GM19452 (cell line): Measurements from ENCODE around the gene KCTD7.
A peak's percentile ranks its signal among the peaks of the same experiment; 100 is the strongest.
"Not testable (repeated sequence)": the region's sequence is repeated elsewhere in the genome, so short reads cannot be mapped to it uniquely, and the experiment has no call there.

ENCODE experiments used
- ATAC-seq: cut with Tn5 transposase; IDR thresholded peaks from one replicate; pipeline ENCODE4 v1.9.1; 2021; ENCODE audit not compliant: unreplicated experiment

KCTD7 gene

DNA sequence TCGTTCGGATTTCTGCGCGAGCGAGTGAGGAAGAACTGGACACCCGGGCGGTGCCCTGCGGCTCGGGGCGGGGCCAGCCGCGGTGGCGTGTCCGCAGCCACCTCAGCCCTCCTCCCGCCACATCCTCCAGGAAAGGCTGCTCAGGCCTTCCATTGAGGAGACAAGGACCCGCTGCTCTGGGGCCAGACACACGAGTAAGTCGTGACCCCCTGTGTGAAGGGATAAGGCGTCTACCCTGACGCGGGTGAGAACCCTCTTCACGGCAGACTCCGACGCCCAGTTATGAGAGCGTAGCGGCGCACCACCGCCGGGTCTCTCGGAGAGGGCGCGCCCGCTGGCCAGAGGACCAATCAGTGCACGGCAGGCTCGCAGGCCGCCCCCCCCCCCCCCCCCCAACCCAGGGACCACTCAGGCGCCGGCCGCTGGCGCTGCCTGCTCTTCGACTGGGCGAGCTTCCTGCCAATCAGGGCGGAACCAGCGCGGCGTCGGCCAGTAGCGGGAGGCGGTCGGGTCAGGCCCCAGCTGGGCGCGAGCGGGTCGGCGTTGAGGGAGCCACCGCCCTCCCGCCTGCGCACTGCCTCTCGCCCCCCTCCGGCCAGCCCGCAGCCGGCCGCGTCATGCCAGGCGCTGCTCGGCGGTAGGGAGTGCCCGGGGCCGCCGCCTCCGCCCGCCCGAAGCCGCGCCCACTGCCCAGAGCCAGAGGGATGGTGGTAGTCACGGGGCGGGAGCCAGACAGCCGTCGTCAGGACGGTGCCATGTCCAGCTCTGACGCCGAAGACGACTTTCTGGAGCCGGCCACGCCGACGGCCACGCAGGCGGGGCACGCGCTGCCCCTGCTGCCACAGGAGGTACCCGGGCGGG, at the start of gene KCTD7:
TSS of gene KCTD7 (plus strand) at position 521 of the 861 bp plus-strand sequence. CDS start at position 705, 184 bp downstream.
- ATAC-seq, result peak; percentile 88

DNA sequence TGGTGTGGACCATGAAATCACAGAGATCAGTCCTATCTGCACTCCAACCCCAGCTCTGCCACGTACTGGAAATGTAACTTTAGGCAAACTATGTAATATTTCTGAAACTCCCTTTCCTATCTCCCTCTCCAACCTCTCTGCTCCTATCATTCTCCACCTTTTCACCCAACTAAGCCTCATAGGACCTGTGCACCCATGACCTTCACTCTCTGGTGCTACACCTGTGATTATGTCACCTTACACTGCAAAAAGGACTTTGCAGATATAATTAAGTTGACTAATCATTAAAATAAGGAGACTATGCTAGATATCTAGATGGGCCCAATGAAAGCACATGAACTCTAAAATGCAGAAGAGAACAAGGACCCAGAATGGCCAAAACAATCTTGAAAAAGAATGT, 48.3 kb upstream of the KCTD7 start:
- not testable (repeated sequence) for ATAC-seq

DNA sequence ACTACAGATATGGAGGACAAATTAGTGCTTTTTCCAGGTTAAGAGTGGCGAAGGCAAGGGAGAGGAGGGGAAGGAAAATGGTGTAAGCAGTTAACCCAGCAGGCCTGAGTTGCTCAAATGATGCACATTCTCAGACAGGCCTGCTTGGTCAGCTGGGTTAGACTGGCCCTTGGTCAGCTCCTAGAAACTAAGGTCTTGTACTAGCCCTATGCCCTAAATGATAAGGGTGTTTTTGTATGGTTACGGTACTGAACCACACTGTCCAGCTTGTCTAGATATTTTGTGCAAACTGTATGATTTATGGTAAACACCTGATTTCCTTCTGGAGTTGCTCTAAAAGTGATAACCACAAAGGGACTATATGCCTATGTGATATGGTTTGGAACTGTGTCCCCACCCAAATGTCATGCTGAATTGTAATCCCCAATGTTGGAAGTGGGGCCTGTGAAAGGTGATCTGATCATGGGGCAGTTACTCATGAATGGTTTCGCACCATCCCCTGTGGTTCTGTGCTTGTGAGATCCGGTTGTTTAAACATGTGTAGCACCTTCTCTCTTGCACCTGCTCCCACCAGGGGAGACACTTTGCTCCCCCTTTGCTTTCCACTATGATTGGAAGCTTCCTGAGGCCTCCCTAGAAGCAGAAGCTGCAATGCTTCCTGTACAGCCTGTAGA, 45.7 kb upstream of the KCTD7 start:
- not testable (repeated sequence) for ATAC-seq

DNA sequence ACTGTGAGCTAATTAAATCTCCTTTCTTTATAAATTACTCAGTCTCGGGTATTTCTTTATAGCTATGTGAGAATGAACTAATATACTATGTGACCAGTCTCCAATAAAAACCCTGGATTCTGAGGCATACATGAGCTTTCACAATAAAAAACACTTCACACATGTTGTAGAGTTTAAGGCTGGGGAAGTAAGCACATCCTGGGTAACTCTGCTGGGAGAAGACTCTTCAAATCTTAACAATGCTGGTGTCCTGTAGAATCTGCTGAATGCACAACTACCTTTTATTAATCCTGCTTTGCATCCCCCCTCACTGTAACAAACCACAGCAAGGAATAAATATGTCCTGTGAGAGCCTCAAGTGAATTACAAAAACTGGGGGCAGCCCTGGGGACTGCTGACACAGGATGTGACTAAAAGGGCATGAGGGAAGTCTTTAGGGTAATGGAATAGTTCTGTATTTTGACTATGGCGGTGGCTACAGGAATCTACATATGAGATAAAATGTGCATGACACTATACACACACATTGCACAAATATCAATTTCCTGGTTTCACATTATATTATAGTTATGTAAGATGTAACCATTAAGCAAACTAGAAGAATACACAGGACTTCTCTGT, 45.1 kb upstream of the KCTD7 start:
- no peak for ATAC-seq

DNA sequence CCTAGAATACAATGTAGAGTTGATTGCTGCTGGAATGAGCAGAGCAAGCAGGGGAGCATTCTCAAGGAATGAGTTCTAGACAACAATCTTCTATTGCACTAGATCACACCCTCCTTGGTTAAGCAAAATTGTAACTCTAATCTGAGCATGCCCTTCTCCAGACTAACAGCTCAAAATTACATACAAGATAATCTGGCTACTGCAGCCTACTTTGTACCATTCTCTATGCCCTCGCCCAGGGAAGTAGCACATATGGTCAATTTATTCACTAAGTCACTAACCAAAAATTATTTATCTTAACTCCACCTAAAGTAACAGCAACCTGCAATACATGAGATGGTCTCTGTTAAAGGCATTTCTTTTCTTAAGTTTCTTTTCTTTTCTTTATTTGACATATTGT, 42.5 kb upstream of the KCTD7 start:
- ATAC-seq, result no peak

DNA sequence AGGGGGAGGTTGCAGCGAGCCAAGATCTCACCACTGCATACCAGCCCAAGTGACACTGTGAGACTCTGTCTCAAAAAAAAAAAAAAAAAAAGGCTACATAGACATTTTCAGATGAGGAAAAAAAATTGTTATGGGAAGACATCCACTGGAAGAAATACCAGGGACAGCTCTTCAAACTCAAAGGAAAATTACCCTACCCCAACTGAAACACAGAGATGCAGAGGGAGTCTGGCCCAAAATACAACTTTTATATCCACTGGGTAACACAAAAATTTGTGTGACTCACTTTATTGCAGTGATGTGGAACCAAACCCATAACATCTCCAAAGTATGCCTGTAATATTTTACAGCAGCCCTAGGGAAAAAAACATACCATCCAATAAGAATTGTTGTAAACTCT, 40.5 kb upstream of the KCTD7 start:
- ATAC-seq, result not testable (repeated sequence)

DNA sequence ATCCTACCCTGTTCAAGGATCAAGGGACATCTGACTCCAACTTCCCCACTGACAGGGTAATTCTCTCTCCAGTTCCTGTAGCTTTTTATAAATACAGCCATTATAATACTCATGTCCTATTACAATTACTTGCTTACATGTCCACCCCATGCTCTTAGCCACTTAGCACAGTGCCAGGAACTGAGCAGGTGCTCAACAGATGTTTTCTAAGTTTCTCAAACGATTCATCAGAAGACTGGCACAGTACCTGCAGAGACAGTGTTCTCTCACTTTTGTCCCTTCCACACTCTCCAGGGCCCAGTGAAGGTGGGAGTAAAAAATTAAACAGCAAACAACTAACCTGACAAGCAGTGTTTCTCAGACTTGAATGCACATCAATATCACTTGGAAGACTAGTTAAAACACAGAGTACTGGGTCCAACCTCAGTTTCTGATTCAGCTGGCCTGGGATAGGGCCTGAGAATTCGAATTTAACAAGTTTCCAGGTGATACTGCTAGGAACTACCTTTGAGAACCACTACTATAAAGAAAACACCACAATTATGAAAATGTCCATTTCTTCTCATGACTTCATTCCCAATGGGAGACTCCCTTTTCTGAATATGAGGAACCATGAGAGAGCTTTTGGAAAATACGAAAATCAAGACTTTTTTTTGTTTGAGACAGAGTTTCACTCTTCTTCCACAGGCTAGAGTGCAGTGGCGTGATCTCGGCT, 39.7 kb upstream of the KCTD7 start:
- not testable (repeated sequence) for ATAC-seq

DNA sequence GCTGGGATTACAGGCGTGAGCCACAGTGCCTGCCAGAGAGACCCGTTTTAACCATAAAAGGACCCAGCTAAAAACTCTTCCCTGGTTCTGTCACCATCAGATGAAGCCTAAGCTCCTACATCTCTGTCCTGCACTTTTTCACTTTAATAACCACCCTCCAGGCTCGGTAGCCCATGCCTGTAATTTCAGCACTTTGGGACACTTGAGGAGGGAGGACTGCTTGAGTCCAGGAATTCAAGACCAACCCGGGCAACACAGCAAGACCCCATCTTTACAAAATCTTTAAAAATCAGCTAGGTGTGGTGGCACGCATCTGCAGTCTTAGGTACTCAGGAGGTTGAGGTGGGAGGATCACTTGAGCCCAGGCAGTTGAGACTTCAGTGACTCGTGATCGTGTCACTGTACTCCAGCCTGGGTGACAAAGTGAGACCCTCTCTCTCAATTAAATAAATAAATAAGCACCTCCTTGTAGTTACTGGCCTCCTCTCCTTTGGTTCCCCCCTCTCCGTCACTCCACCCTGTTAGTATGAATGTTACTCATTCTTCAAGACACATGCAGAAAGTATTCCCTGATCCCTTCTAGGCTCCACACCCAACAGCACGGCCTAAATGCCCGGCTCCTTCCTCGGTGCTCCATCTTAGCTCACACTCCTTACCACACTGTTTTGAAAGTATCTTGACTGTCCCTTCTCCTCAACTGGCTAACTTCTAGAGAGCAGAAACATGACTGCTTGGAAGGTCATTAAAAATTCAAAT, 38.2 kb upstream of the KCTD7 start:
- ATAC-seq, result not testable (repeated sequence)

DNA sequence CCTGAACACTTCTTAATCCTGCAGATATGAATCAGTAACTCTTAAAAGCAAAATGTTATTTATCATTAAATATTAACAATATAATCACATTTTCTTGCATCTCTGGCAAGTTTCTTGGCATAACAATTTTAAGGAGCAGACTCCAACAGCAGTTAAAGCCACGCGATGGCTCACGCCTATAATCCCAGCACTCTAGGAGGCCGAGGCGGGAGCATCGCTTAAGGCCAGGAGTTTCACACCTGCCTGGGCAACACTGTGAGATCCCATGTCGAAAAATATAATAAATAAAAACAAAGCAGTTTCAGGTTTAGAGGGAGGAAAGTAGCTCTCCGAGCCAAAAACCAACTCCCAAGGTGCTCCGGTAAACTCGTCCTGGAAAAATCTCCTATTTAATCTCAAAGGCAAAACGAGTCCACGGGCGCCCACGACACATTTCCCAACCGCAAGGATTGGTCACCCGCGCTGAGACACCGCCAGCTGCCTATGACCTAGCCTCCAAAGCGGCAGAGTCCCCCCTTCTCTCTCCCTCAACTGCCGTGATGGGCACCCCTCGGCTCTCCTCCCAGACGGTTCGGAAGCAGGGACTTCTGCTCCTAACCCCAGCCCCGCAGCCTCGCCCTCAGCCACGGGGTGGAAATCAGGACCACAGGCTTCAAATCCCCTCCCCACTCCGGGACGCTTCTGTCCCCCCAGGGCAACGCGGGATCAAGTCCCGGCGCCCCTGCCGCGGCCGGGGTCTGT, 37.5 kb upstream of the KCTD7 start:
- peak; percentile 4 for ATAC-seq

DNA sequence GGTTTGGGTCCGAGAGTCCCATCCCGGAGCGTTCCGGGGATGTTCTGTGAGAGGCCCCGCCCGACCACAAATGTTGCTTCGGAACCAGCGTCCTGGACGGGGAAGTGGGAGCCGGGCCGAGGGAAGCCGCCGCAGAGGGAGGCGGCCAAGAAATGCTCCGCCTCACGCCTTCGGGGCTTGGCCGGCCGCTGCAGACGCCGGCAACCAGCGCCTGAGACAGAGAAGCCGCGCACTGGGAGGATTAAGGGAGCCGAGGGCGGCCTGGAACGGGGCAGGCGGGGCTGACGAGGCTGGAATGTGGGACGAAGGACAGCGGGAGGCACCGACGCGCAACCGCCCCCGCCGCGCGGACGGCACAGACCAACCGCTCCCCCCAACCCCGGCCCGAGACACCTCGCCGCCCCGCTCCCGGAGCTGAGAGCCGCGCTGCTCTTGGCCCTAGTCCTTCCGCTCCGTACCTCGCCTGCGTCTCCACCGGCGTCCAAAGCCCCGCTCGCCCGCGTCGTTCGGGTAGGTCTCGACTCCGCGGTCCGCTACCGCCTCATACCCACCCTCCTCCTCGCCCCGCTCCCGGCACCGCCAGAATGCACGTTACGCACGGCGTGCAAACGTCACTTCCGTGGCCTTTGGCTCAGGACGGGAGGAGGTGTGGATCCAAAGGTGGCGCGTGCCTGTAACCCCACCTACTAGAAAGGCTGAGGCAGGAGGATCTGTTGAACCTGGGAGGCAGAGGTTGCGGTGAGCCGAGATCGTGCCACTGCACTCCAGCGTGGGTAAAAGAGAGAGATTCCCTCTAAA, 36.7 kb upstream of the KCTD7 start:
- ATAC-seq, result peak; percentile 98

DNA sequence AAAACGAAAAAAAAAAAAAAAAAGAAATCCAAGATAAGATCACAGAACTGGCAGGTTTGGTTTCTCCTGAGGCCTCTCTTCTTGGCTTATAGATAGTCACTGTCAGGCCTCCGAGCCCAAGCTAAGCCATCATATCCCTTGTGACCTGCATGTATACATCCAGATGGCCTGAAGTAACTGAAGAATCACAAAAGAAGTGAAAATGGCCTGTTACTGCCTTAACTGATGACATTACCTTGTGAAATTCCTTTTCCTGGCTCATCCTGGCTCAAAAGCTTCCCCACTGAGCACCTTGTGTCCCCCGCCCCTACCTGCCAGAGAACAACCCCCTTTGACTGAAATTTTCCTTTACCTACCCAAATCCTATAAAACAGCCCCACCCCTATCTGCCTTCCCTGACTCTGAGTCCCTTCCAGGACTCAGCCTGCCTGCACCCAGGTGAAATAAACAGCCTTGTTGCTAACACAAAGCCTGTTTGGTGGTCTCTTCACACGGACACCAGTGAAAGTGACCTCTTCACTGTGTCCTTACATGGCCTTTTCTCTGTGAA, 36.0 kb upstream of the KCTD7 start:
- peak; percentile 21 for ATAC-seq

DNA sequence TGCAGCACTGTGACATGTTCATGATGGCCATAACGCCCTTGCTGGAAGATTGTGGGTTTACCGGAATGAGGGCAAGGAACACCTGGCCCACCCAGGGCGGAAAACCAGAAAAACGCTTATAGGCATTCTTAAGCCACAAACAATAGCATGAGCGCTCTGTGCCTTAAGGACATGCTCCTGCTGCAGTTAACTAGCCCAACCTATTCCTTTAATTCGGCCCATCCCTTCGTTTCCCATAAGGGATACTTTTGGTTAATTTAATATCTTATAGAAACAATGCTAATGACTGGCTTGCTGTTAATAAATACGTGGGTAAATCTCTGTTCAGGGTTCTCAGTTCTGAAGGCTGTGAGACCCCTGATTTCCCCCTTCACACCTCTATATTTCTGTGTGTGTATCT, 34.6 kb upstream of the KCTD7 start:
- not testable (repeated sequence) for ATAC-seq

DNA sequence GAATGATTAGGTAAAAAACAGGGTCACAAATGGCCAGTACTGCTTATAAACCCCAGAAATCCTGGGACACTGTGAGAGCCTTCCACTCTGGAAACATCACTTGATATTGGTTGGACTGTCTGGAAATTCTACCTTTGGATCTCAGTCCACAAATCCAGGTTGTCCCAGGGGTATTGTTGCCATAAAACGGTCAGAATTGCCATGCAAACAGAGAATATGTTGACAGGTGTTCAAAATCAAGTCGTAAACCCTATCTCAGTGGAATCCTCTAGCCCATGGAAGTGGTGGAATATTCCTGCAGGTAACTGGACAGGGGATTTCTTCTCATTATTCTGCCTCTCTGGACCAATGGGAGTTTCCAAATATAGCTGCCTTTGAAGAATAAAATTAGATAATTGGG, 31.2 kb upstream of the KCTD7 start:
- no peak for ATAC-seq

DNA sequence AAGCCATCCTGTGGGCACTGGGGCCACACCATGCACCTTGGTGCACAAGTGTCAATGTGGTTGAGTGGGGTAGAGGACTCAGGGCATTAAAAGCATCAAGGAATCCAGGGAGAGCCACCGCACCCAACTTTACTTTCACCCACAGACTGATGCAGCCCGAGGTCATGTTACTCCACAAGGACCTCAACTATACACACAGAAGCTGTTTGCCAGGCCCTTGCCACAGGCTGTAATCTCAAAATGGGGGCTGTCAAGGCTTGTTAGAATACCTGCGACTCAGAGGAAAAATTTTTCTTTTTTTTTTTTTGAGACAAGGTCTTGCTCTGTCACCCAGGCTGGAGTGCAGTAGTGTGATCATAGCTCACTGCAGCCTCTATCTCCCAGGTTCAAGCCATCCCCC, 26.5 kb upstream of the KCTD7 start:
- no peak for ATAC-seq

DNA sequence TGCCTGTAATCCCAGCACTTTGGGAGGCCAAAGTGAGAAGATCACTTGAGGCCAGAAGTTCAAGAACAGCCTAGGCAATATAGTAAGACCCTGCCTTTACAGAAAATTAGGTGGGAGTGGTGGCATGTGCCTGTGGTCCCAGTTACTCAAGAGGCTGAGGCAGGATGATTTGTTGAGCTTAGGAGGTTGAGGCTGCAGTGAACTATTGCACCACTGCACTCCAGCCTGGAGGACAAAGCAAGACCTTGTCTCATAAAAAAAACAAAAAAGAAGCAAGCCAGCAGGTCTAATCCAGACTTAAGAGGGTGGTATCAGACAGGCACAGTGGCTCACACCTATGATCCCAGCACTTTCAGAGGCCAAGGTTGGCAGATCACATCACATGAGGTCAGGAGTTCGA, 24.5 kb upstream of the KCTD7 start:
- no peak for ATAC-seq

DNA sequence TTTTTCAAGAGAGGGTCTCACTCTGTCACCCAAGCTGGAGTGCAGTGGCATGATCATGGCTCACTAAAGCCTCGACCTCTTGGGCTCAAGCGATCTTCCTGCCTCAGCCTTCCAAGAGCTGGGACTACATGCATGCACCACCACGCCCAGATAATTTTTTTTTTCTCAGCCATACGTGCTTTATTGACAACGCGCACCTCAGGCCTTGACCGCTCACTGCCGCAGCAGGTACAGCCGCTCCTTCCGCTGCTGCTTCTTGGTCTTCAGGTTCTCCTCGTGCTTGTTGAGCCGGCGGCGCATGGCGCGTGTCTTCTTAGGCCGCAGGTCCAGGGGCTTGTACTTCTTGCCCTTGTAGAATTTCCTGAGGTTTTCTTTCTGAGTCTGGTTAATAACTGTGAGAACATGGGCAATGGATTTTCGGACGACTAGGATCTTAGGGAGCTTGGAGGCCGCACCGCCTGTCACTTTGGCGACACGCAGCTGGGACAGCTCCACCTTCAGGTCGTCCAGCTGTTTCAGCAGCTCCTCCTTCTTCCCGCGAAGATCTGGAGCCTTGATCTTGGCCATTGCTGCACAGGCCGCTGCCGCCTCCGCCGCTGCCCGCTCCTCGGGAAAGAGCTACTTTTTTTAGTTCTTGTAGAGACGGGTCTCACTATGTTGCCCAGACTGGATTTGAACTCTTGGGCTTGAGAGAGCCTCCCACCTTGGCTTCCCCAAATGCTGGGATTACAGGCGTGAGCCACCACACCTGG, 22.0 kb upstream of the KCTD7 start:
- not testable (repeated sequence) for ATAC-seq

DNA sequence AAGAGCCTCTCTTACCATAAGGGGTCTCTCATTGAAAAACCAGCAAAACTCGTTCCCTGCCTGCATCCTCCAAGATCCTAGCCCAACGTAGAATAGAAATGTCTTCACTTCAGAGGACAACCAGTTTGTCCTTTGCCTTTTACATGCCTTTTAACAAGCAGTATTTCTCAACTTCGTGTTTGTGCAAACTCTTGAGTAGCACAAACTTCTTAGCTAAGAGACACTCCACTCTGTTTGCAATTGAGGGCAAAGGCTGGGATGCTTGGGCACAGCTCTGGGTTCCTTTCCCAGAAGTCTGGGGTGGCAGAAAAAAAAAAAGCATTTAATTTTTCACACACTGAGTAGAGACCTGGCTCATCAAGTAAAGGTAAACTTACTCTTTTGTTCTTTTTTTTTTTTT, 19.5 kb upstream of the KCTD7 start:
- no peak for ATAC-seq

DNA sequence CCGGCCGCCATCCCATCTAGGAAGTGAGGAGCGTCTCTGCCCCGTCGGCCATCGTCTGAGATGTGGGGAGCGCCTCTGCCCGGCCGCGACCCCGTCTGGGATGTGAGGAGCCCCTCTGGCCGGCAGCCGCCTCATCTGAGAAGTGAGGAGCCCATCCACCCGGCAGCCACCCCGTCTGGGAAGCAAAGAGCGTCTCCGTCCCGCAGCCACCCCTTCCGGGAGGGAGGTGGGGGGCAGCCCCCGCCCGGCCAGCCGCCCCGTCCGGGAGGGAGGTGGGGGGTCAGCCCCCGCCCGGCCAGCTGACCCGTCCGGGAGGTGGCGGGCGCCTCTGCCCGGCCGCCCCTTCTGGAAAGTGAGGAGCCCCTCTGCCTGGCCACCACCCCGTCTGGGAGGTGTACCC, 14.1 kb upstream of the KCTD7 start:
- not testable (repeated sequence) for ATAC-seq
